HFFc6 (cell line): Measurements from ENCODE around the gene NEU2. TPM values are rescaled to one million over a fixed set of nuclear protein-coding genes. Genes with fewer than 3 reads are reported as not detected.

Experiments
- DNase-seq: peaks from one replicate; pipeline ENCODE4 v3.0.0-alpha.2; 2018
- H3K27ac Mint-ChIP-seq: 2 replicates; pipeline ENCODE4 v1.8.0; 2020; ENCODE audit warnings: mild to moderate bottlenecking, mixed read lengths
- H3K27me3 Mint-ChIP-seq: 2 replicates; pipeline ENCODE4 v1.8.0; 2021; ENCODE audit warnings: mild to moderate bottlenecking, moderate library complexity, mixed read lengths; ENCODE audit not compliant: insufficient read depth
- H3K36me3 Mint-ChIP-seq: 2 replicates; pipeline ENCODE4 v1.8.0; 2021; ENCODE audit warnings: low read depth, mixed read lengths
- H3K4me1 Mint-ChIP-seq: 2 replicates; pipeline ENCODE4 v1.8.0; 2020; ENCODE audit warnings: low read depth, mixed read lengths
- H3K4me3 Mint-ChIP-seq: 2 replicates; pipeline ENCODE4 v1.8.0; 2020; ENCODE audit warnings: mild to moderate bottlenecking, moderate library complexity, mixed read lengths
- H3K9me3 Mint-ChIP-seq: 2 replicates; pipeline ENCODE4 v1.8.0; 2020; ENCODE audit warnings: mild to moderate bottlenecking, mixed read lengths
- total RNA-seq, 6 experiments: library from RNA; stranded (reverse); fragmentation: NEBNext Ultra II Directional; extraction: Animal tissue kit (Norgen Biotek cat#: 25700); gene quantifications; 2 replicates in 1 of 6; 3 replicates in 5 of 6; pipeline ENCODE4 v1.2.3, GENCODE V29; 2021
- TF ChIP-seq, protein P1 (sequence below): fragments of 200-600 bp; sonication (generic); IDR thresholded peaks from 2 replicates; pipeline ENCODE4 v1.5.0; 2021; ENCODE audit warnings: antibody characterized with exemption, mild to moderate bottlenecking

NEU2 gene
- total RNA-seq, 6 experiments from 2014 or later: not detected

DNA sequence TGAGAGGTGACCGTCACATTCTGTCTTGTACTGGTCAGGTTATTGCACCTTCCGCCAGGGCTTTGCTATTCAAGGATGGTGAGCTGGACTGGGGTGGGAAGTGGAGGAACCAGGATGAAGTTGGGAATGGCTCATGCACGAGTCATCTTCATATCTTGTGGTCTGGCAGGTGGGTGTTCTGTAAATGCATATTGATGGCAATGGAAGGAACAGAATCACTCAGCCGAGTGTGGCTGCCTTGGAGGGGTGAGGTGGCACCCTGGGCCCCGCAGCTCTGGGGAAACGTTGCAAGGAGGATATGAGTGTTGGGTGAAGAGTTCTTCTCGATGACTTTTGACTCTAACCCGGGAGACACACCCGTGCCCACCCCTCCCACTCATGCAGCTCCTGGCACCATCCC, 1.2 kb downstream of the NEU2 start:
- Mint-ChIP-seq H3K27me3 (peaks cover 3% of the 10 kb centered on the region; the same call in 1 of the 2 replicates), H3K36me3 (peaks cover 4% of the 10 kb centered on the region; the same call in 1 of the 2 replicates), H3K4me3 (no peak overlapping the region), H3K4me1 (peaks cover 41% of the 10 kb centered on the region), H3K27ac (no peak overlapping the region), H3K9me3 (peaks cover 10% of the 10 kb centered on the region)
- DNase-seq: peak; percentile 14
- TF ChIP-seq, protein P1, sequence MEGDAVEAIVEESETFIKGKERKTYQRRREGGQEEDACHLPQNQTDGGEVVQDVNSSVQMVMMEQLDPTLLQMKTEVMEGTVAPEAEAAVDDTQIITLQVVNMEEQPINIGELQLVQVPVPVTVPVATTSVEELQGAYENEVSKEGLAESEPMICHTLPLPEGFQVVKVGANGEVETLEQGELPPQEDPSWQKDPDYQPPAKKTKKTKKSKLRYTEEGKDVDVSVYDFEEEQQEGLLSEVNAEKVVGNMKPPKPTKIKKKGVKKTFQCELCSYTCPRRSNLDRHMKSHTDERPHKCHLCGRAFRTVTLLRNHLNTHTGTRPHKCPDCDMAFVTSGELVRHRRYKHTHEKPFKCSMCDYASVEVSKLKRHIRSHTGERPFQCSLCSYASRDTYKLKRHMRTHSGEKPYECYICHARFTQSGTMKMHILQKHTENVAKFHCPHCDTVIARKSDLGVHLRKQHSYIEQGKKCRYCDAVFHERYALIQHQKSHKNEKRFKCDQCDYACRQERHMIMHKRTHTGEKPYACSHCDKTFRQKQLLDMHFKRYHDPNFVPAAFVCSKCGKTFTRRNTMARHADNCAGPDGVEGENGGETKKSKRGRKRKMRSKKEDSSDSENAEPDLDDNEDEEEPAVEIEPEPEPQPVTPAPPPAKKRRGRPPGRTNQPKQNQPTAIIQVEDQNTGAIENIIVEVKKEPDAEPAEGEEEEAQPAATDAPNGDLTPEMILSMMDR: no peak

DNA sequence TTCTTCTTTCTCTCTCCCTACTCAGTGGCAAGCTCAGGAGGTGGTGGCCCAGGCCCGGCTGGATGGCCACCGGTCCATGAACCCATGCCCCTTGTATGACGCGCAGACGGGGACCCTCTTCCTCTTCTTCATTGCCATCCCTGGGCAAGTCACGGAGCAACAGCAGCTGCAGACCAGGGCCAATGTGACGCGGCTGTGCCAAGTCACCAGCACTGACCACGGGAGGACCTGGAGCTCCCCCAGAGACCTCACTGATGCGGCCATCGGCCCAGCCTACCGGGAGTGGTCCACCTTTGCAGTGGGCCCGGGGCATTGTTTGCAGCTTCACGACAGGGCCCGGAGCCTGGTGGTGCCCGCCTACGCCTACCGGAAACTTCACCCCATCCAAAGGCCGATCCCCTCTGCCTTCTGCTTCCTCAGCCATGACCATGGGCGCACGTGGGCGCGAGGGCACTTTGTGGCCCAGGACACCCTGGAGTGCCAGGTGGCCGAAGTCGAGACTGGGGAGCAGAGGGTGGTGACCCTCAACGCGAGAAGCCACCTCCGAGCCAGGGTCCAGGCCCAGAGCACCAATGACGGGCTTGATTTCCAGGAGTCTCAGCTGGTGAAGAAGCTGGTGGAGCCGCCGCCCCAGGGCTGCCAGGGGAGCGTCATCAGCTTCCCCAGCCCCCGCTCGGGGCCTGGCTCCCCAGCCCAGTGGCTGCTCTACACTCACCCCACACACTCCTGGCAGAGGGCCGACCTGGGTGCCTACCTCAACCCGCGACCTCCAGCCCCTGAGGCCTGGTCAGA, 1.8 kb downstream of the NEU2 start:
- Mint-ChIP-seq H3K27ac (no peak overlapping the region), H3K27me3 (peaks cover 6% of the 10 kb centered on the region; the same call in 1 of the 2 replicates), H3K4me3 (no peak overlapping the region), H3K36me3 (peaks cover 4% of the 10 kb centered on the region; the same call in 1 of the 2 replicates), H3K4me1 (peaks cover 34% of the 10 kb centered on the region), H3K9me3 (peaks cover 10% of the 10 kb centered on the region)
- no peak for DNase-seq
- TF ChIP-seq, protein P1: no peak

DNA sequence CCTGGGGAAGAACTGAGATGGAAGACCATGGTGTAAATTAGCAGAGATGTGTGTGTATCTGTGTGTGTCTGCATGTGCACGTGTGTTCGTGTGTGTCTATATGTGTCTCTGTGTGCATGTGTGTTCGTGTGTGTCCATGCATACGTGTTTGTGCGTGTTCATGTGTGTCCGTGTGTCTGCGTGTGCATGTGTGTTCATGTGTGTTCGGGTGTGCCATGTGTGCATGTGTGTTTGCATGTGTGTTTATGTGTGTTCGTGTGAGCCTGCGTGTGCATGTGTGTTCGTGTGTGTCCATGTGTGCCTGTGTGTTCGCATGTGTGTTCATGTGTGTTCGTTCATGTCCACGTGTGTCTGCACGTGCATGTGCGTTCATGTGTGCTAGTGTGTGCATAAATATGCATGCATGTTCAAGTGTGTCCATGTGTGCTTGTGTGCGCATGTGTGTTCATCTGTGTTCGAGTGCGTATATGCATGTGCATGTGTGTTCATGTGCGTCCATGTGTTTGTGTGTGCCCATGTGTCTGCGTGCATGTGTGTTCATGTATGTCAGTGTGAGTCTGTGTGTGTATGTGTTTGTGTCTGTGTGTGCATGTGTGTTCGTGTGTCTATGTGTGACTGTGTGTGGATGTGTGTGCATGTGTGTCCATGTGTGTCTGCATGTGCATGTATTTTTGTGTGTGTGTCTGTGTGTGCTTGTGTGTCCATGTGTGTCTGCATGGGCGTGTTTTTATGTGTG, 3.1 kb downstream of the NEU2 start:
- H3K27ac Mint-ChIP-seq: no peak overlapping the region
- no peak overlapping the region for H3K4me3 Mint-ChIP-seq
- H3K36me3 Mint-ChIP-seq: peaks cover 4% of the 10 kb centered on the region; the same call in 1 of the 2 replicates
- peaks cover 13% of the 10 kb centered on the region for H3K27me3 Mint-ChIP-seq
- TF ChIP-seq, protein P1: no peak
- H3K9me3 Mint-ChIP-seq: peaks cover 10% of the 10 kb centered on the region
- no peak for DNase-seq
- H3K4me1 Mint-ChIP-seq: peaks cover 30% of the 10 kb centered on the region

DNA sequence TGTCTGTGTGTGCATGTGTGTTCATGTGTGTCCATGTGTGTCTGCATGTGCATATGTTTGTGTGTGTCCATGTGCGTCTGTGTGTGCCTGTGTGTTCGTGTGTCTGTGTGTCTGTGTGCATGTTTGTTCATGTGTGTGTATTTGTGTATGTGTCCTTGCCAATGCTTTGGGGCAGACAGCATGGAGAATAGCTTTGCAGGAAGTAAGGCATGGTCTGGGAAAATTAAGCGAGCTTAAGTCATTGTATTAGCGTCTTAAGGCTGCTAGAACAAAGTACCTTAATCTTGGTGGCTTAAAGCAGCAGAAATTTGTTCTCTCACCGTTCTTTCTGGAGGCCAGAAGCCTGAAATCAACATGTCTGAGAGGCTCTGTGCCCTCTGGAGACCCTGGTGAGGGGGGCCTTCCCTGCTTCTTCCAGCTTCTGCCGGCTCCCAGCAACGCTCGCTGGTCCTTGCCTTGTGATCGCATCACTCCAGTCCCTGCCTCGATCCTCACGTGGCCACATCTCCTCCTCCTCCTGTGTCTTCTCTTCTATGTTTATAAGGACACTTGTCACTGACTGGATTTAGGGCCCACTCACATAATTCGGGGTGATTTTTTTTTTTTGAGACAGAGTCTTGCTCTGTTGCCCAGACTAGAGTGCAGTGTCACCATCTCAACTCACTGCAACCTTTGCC, 3.8 kb downstream of the NEU2 start:
- DNase-seq: no peak
- H3K4me1 Mint-ChIP-seq: peaks cover 30% of the 10 kb centered on the region
- no peak overlapping the region for H3K4me3 Mint-ChIP-seq
- H3K27ac Mint-ChIP-seq: no peak overlapping the region
- peaks cover 10% of the 10 kb centered on the region for H3K9me3 Mint-ChIP-seq
- peaks cover 20% of the 10 kb centered on the region for H3K27me3 Mint-ChIP-seq
- TF ChIP-seq, protein P1: no peak
- H3K36me3 Mint-ChIP-seq: peaks cover 4% of the 10 kb centered on the region; the same call in 1 of the 2 replicates

DNA sequence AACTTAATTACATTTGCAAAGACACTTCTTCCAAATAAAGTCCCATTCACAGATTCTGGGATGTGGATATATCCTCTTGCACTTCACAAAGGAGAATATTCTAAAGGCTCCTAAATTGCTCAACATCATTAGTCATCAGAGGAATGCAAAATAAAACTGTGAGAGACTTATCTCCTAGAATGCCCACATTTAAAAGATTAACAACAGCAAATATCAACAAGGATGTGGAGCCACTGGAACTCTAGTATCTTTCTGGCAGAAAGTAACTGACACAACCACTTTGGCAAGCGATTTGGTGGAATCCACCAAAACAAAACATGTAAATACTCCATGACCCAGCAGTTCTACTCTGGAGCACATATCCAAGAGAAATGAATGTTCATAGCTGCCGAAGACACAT, 4.6 kb downstream of the NEU2 start:
- Mint-ChIP-seq H3K4me1 (peaks cover 30% of the 10 kb centered on the region), H3K27ac (no peak overlapping the region), H3K27me3 (peaks cover 27% of the 10 kb centered on the region), H3K4me3 (no peak overlapping the region), H3K36me3 (peaks cover 4% of the 10 kb centered on the region; the same call in 1 of the 2 replicates), H3K9me3 (peaks cover 10% of the 10 kb centered on the region)
- DNase-seq: peak; percentile 46
- TF ChIP-seq, protein P1: no peak
